ENCODE measurements around the gene ARID3C. TPM values are rescaled to one million over a fixed set of nuclear protein-coding genes. Genes with fewer than 3 reads are reported as not detected.

ARID3C gene
- total RNA-seq, 2 experiments from 2014 or later, result 0.25 to 0.34 TPM

DNA sequence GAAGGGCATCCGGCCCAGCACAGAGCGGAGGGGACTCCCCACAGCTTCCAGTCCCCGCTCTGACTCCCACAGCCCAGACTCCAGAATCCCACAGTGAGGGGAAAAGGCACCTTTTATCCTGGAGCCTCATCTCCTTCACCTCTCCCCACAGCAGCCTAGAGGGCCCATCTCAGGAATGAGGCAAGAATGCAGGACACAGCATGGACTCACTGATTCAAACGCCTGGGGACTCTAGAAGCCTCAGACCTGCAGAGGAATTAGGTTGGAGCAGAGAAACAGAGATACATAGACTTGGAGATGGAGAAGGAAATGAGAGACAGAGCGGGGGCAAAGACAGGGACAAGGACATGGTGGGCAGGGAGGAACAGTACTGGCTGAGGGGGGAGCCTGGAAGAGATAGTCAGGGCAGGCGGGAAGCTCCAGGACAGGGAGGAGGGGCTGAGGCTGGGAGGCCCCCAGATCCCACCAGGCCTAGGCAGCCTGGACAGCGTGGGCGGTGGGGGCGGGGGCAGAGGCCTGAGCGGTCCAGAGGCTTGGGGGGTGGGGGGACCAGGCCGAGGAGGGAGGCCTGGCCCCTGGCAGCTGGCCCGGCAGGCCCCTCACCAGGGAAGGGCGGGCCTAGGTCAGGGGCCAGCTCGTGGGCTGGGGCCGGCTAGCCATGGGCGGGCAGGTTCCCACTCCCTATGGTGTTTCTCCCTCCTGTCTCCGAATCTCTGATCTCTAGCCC lies 55.1 kb downstream of the ARID3C start:
- no peak overlapping the region for H3K4me3 Mint-ChIP-seq
- intact Hi-C loops (cut with DNase I, micrococcal nuclease), result no loop called here
- H3K27me3 ChIP-seq (ENCODE audit: control insufficient read depth in 1 of 2, insufficient read depth in 2 of 2, low read length in 2 of 2), result peaks cover 27 to 31% of the 10 kb centered on the region in 2 experiments
- ChIA-PET CTCF (interaction anchor here (0.6 kb wide), 1 partner anchor 12 kb away, joined by 3 read pairs; no protein-coding TSS in a partner anchor), POLR2A (no interaction called here)
- no peaks in the 10 kb centered on the region for H3K36me3 ChIP-seq (ENCODE audit: insufficient read depth, low read length)
- no peaks in the 10 kb centered on the region for H3K36me3 Mint-ChIP-seq (ENCODE audit: low read depth)
- H3K27ac Mint-ChIP-seq, result no peak overlapping the region
- H3K4me1 Mint-ChIP-seq (ENCODE audit: low read depth), result peaks cover 6% of the 10 kb centered on the region
- ATAC-seq (ENCODE audit: poor library complexity) (no peak), DNase-seq (no peak)
- no peak overlapping the region for H3K27ac ChIP-seq (ENCODE audit: low read depth in 1 of 2, low read length in 2 of 2)
- H3K9me3 ChIP-seq (ENCODE audit: control insufficient read depth in 1 of 2, insufficient read depth in 1 of 2, low read length in 2 of 2), result peaks cover 0 to 15% of the 10 kb centered on the region in 2 experiments
- H3K4me1 ChIP-seq (ENCODE audit: insufficient read depth, low read length), result peaks cover 9% of the 10 kb centered on the region
- no peak overlapping the region for H3K4me3 ChIP-seq (ENCODE audit: low read length)
- no peaks in the 10 kb centered on the region for H3K9me3 Mint-ChIP-seq
- TF ChIP-seq, protein P1, sequence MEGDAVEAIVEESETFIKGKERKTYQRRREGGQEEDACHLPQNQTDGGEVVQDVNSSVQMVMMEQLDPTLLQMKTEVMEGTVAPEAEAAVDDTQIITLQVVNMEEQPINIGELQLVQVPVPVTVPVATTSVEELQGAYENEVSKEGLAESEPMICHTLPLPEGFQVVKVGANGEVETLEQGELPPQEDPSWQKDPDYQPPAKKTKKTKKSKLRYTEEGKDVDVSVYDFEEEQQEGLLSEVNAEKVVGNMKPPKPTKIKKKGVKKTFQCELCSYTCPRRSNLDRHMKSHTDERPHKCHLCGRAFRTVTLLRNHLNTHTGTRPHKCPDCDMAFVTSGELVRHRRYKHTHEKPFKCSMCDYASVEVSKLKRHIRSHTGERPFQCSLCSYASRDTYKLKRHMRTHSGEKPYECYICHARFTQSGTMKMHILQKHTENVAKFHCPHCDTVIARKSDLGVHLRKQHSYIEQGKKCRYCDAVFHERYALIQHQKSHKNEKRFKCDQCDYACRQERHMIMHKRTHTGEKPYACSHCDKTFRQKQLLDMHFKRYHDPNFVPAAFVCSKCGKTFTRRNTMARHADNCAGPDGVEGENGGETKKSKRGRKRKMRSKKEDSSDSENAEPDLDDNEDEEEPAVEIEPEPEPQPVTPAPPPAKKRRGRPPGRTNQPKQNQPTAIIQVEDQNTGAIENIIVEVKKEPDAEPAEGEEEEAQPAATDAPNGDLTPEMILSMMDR (IDR thresholded peaks at IDR 0.05), result no peak
- peaks cover 75% of the 10 kb centered on the region for H3K27me3 Mint-ChIP-seq

- ChIA-PET POLR2A (no interaction called here), CTCF (no interaction called here)
- Histone ChIP-seq H3K9me3 (ENCODE audit: control insufficient read depth in 1 of 2, insufficient read depth in 1 of 2, low read length in 2 of 2) (peaks cover 0 to 10% of the 10 kb centered on the region in 2 experiments), H3K4me3 (ENCODE audit: low read length) (no peak overlapping the region), H3K27me3 (ENCODE audit: control insufficient read depth in 1 of 2, insufficient read depth in 2 of 2, low read length in 2 of 2) (peaks cover 20 to 23% of the 10 kb centered on the region in 2 experiments), H3K27ac (ENCODE audit: low read depth in 1 of 2, low read length in 2 of 2) (no peak overlapping the region), H3K36me3 (ENCODE audit: insufficient read depth, low read length) (no peaks in the 10 kb centered on the region), H3K4me1 (ENCODE audit: insufficient read depth, low read length) (peaks cover 2% of the 10 kb centered on the region)
- DNase-seq, result no peak
- no peak for ATAC-seq (ENCODE audit: poor library complexity)
- TF ChIP-seq, protein P1 (IDR thresholded peaks at IDR 0.05), result no peak
- H3K27ac Mint-ChIP-seq, result no peak overlapping the region
- H3K27me3 Mint-ChIP-seq, result peaks cover 76% of the 10 kb centered on the region
- H3K9me3 Mint-ChIP-seq, result no peaks in the 10 kb centered on the region
- peaks cover 5% of the 10 kb centered on the region for H3K4me1 Mint-ChIP-seq (ENCODE audit: low read depth)
- intact Hi-C loops (cut with DNase I, micrococcal nuclease), result no loop called here
- H3K4me3 Mint-ChIP-seq, result no peak overlapping the region
- no peaks in the 10 kb centered on the region for H3K36me3 Mint-ChIP-seq (ENCODE audit: low read depth)
Observed at GRCh38 chr9:34572628-34573027, 56.2 kb downstream of the ARID3C start.

DNA sequence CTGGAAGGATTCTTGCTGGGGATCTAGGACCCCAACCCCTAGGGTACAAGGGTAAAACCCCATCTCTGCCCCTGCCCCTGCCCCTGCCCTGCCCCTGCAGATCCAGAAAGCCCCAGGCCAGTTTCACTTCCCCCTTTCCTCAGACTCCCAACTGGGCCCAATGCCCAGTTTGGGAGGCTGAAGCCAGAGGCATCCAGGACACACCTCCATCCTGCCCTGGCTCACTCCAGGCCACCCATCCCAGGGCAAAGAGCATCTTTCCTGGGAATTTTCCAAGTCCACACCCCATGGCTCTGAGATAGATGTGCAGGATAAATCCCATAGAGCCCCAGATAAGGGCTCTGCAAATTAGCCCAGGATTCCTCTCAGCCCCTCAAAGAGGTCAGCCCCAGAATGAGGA lies 56.8 kb downstream of the ARID3C start:
- peaks cover under 1% of the 10 kb centered on the region for H3K4me1 Mint-ChIP-seq (ENCODE audit: low read depth)
- no peaks in the 10 kb centered on the region for H3K36me3 ChIP-seq (ENCODE audit: insufficient read depth, low read length)
- POLR2A ChIA-PET, result no interaction called here
- no peak for DNase-seq
- peaks cover 76% of the 10 kb centered on the region for H3K27me3 Mint-ChIP-seq
- no peak for ATAC-seq (ENCODE audit: poor library complexity)
- H3K4me3 Mint-ChIP-seq, result no peak overlapping the region
- no peak overlapping the region for H3K27ac ChIP-seq (ENCODE audit: low read depth in 1 of 2, low read length in 2 of 2)
- TF ChIP-seq, protein P1 (IDR thresholded peaks at IDR 0.05), result no peak
- no peak overlapping the region for H3K27ac Mint-ChIP-seq
- H3K4me3 ChIP-seq (ENCODE audit: low read length), result no peak overlapping the region
- H3K4me1 ChIP-seq (ENCODE audit: insufficient read depth, low read length), result no peaks in the 10 kb centered on the region
- CTCF ChIA-PET, result no interaction called here
- no peaks in the 10 kb centered on the region for H3K36me3 Mint-ChIP-seq (ENCODE audit: low read depth)
- H3K9me3 Mint-ChIP-seq, result no peaks in the 10 kb centered on the region
- peaks cover 0 to 10% of the 10 kb centered on the region in 2 experiments for H3K9me3 ChIP-seq (ENCODE audit: control insufficient read depth in 1 of 2, insufficient read depth in 1 of 2, low read length in 2 of 2)
- intact Hi-C loops (cut with DNase I, micrococcal nuclease), result no loop called here
- H3K27me3 ChIP-seq (ENCODE audit: control insufficient read depth in 1 of 2, insufficient read depth in 2 of 2, low read length in 2 of 2), result peaks cover 16 to 17% of the 10 kb centered on the region in 2 experiments

Data from CD4-positive, alpha-beta T cell (primary cell).